Adrenal gland (tissue), 5 donors: ENCODE measurements around the gene DNAJC27.

ENCODE experiments used
- POLR2A ChIP-seq, 2 donors: fragments of 450-650 bp; IDR thresholded peaks; one replicate each; pipeline ENCODE4 v1.6.1; 2017; ENCODE audit warnings: antibody characterized with exemption in 2 of 2, mild to moderate bottlenecking in 2 of 2, moderate library complexity in 1 of 2
- TF ChIP-seq, protein P1 (sequence below), 6 experiments: fragments of 450-650 bp in 4 of 6; fragments of 200-600 bp in 2 of 6; sonication (generic) in 1 of 6; IDR thresholded peaks; 1 replicate in 5 of 6; 2 replicates in 1 of 6; pipeline versions ENCODE4 v1.5.1 to v1.8.0; 2016 to 2021; ENCODE audit warnings: antibody characterized with exemption in 6 of 6, mild to moderate bottlenecking in 2 of 6, moderate library complexity in 1 of 6
- donor health status: DM: no; HTN: no; CAD: no.

GRCh38 chr2:24986372-24986771, 14.6 kb upstream of the DNAJC27 start:
- TF ChIP-seq POLR2A (IDR thresholded peaks at IDR 0.05) = no peak
- TF ChIP-seq, protein P1, sequence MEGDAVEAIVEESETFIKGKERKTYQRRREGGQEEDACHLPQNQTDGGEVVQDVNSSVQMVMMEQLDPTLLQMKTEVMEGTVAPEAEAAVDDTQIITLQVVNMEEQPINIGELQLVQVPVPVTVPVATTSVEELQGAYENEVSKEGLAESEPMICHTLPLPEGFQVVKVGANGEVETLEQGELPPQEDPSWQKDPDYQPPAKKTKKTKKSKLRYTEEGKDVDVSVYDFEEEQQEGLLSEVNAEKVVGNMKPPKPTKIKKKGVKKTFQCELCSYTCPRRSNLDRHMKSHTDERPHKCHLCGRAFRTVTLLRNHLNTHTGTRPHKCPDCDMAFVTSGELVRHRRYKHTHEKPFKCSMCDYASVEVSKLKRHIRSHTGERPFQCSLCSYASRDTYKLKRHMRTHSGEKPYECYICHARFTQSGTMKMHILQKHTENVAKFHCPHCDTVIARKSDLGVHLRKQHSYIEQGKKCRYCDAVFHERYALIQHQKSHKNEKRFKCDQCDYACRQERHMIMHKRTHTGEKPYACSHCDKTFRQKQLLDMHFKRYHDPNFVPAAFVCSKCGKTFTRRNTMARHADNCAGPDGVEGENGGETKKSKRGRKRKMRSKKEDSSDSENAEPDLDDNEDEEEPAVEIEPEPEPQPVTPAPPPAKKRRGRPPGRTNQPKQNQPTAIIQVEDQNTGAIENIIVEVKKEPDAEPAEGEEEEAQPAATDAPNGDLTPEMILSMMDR (IDR thresholded peaks at IDR 0.05) = no peak
